ENCODE data around the gene GABRR3.

- TF ChIP-seq CTCF (IDR thresholded peaks at IDR 0.05; ENCODE audit: insufficient read depth, low read length), result no peak
- TF ChIP-seq POLR2AphosphoS5 (IDR thresholded peaks at IDR 0.05; ENCODE audit: low read depth), result no peak
- no peak for TF ChIP-seq SPI1 (IDR thresholded peaks at IDR 0.05; ENCODE audit: borderline replicate concordance, low read depth)
- no peak for TF ChIP-seq REST (IDR thresholded peaks at IDR 0.05; ENCODE audit: insufficient replicate concordance, low read depth)
Observed at GRCh38 chr3:97958396-97958795, 76.7 kb downstream of the GABRR3 start.

Data from HL-60 (cell line).